Keratinocyte (primary cell): Measurements from ENCODE around the gene TRPM1. TPM values are rescaled to one million over a fixed set of nuclear protein-coding genes. Genes with fewer than 3 reads are reported as not detected.

Experiments
- DNase-seq: peaks from one replicate; pipeline ENCODE4 v3.0.0-alpha.2; 2011; ENCODE audit warnings: low read depth, missing footprints, low spot score
- FAIRE-seq: peaks from 2 replicates; lab custom pipeline; 2011; peaks lifted over from hg19 to GRCh38; lab: Jason Lieb, UNC
- H2AFZ ChIP-seq: 2 replicates; pipeline ENCODE4 v1.6.0; 2012; ENCODE audit warnings: low read length, control low read depth, inconsistent platforms; ENCODE audit not compliant: control insufficient read depth
- H3K27ac ChIP-seq: 2 replicates; pipeline ENCODE4 v1.5.1; 2011; ENCODE audit warnings: low read length; ENCODE audit not compliant: control insufficient read depth, insufficient read depth
- H3K27me3 ChIP-seq: 3 replicates; pipeline ENCODE4 v1.6.0; 2011; ENCODE audit warnings: low read length; ENCODE audit not compliant: control insufficient read depth, insufficient read depth; ENCODE audit errors: extremely low read depth
- H3K36me3 ChIP-seq, 2 experiments: 2 replicates in 1 of 2; 3 replicates in 1 of 2; pipeline ENCODE4 v1.5.1; 2011; ENCODE audit warnings: low read length in 2 of 2, mild to moderate bottlenecking in 1 of 2; ENCODE audit not compliant: control insufficient read depth in 2 of 2, insufficient read depth in 2 of 2; ENCODE audit errors: extremely low read depth in 1 of 2
- H3K4me1 ChIP-seq: 3 replicates; pipeline ENCODE4 v1.5.1; 2011; ENCODE audit warnings: low read length; ENCODE audit not compliant: control insufficient read depth, insufficient read depth; ENCODE audit errors: extremely low read depth
- H3K4me2 ChIP-seq: 3 replicates; pipeline ENCODE4 v1.6.0; 2011; ENCODE audit warnings: low read depth, low read length; ENCODE audit not compliant: control insufficient read depth, insufficient read depth; ENCODE audit errors: extremely low read depth
- H3K4me3 ChIP-seq, 3 experiments: fragments of 200-600 bp in 1 of 3; sonication (generic) in 1 of 3; 2 replicates in 2 of 3; 3 replicates in 1 of 3; pipeline ENCODE4 v1.5.1; 2011 to 2016; ENCODE audit warnings: low read length in 3 of 3, mild to moderate bottlenecking in 3 of 3, control low read depth in 2 of 3, inconsistent platforms in 1 of 3, low read depth in 1 of 3, mixed read lengths in 1 of 3, mixed run types in 1 of 3, moderate library complexity in 1 of 3; ENCODE audit not compliant: control insufficient read depth in 2 of 3, insufficient read depth in 2 of 3; ENCODE audit errors: extremely low read depth in 1 of 3
- H3K79me2 ChIP-seq: 2 replicates; pipeline ENCODE4 v1.6.0; 2012; ENCODE audit warnings: low read length; ENCODE audit not compliant: control insufficient read depth, insufficient read depth
- H3K9ac ChIP-seq: 3 replicates; pipeline ENCODE4 v1.6.0; 2011; ENCODE audit warnings: low read length; ENCODE audit not compliant: control insufficient read depth, insufficient read depth; ENCODE audit errors: extremely low read depth
- H3K9me1 ChIP-seq: 3 replicates; pipeline ENCODE4 v1.6.0; 2011; ENCODE audit warnings: low read length; ENCODE audit not compliant: control insufficient read depth, insufficient read depth; ENCODE audit errors: extremely low read depth
- H3K9me3 ChIP-seq: 2 replicates; pipeline ENCODE4 v1.5.1; 2012; ENCODE audit warnings: low read depth, low read length; ENCODE audit not compliant: control insufficient read depth
- H4K20me1 ChIP-seq: 3 replicates; pipeline ENCODE4 v1.6.0; 2011; ENCODE audit warnings: low read length; ENCODE audit not compliant: control insufficient read depth, insufficient read depth; ENCODE audit errors: extremely low read depth
- CTCF ChIP-seq, 3 experiments: IDR thresholded peaks in 1 of 3; conservative IDR thresholded peaks in 1 of 3; optimal IDR thresholded peaks in 1 of 3; 2 replicates in 2 of 3; 3 replicates in 1 of 3; pipeline versions ENCODE3 to v1.5.1; 2011; ENCODE audit warnings: low read length in 3 of 3, mild to moderate bottlenecking in 3 of 3, moderate library complexity in 2 of 3, control low read depth in 1 of 3, inconsistent platforms in 1 of 3; ENCODE audit not compliant: insufficient read depth in 2 of 3; ENCODE audit errors: extremely low read depth in 1 of 3
- EZH2 ChIP-seq: IDR thresholded peaks from one replicate; pipeline ENCODE4 v1.6.1; 2012; ENCODE audit warnings: inconsistent platforms, mild to moderate bottlenecking, low read length, moderate library complexity
- dilution Hi-C: fragments of 300-500 bp; cut with MboI; formaldehyde crosslinking; loops from one replicate; pipeline ENCODE4 v1.7.0; 2020; ENCODE audit warnings: low sequenced_read_pairs; ENCODE audit not compliant: extremely low pct_ligation_motif_present
- polyA plus RNA-seq, 5 experiments: library from polyadenylated mRNA; depleted of rRNA in 3 of 5; stranded (reverse) in 3 of 5; stranded (forward) in 1 of 5; unstranded in 1 of 5; fragments of >200 nt; gene quantifications; 1 replicate in 1 of 5; 2 replicates in 3 of 5; 3 replicates in 1 of 5; pipeline versions ENCODE4 v1.2.1 to v1.2.3, GENCODE V29; 2011 to 2012; ENCODE audit warnings: missing spikeins in 2 of 5, low read depth in 1 of 5, low replicate concordance in 1 of 5

TRPM1 gene
- polyA plus RNA-seq, 1 donor (not counting 4 experiments of a cell fraction or from before 2014, with no cell fraction given) = 0.17 TPM

- Histone ChIP-seq H3K9me3 (no peaks in the 10 kb centered on the region), H2AFZ (no peak overlapping the region), H3K36me3 (no peaks in the 10 kb centered on the region), H3K4me2 (no peak overlapping the region), H4K20me1 (no peaks in the 10 kb centered on the region), H3K27ac (no peak overlapping the region), H3K4me3 (no peak overlapping the region), H3K27me3 (peaks cover 3% of the 10 kb centered on the region), H3K79me2 (no peaks in the 10 kb centered on the region), H3K9ac (no peak overlapping the region), H3K9me1 (no peaks in the 10 kb centered on the region), H3K4me1 (peaks cover 12% of the 10 kb centered on the region)
- dilution Hi-C loops = no loop called here
- no peak for FAIRE-seq
- DNase-seq = no peak
- TF ChIP-seq CTCF (optimal IDR thresholded peaks at IDR 0.05 in 1 of 3, IDR thresholded peaks at IDR 0.05 in 1 of 3, conservative IDR thresholded peaks at IDR 0.05 in 1 of 3; ENCODE audit: extremely low read depth in 1 of 3, insufficient read depth in 2 of 3, low read length in 3 of 3) (no peak), EZH2 (no peak)
Measured at GRCh38 chr15:31077181-31077580, 24.3 kb downstream of the TRPM1 start.

- H2AFZ ChIP-seq = no peak overlapping the region
- H3K9me1 ChIP-seq = no peaks in the 10 kb centered on the region
- dilution Hi-C loops = no loop called here
- H3K9me3 ChIP-seq = no peaks in the 10 kb centered on the region
- H3K27ac ChIP-seq = no peak overlapping the region
- no peaks in the 10 kb centered on the region for H3K36me3 ChIP-seq
- H3K79me2 ChIP-seq = no peaks in the 10 kb centered on the region
- peaks cover 3% of the 10 kb centered on the region for H3K27me3 ChIP-seq
- H3K4me2 ChIP-seq = no peak overlapping the region
- no peak overlapping the region for H3K4me3 ChIP-seq
- no peak overlapping the region for H3K9ac ChIP-seq
- peaks cover under 1% of the 10 kb centered on the region for H3K4me1 ChIP-seq
- no peaks in the 10 kb centered on the region for H4K20me1 ChIP-seq
- FAIRE-seq = no peak
- no peak for DNase-seq
- TF ChIP-seq EZH2 = no peak
Measured at GRCh38 chr15:31074321-31074720, 27.2 kb downstream of the TRPM1 start.

GRCh38 chr15:31070867-31071266 lies 30.7 kb downstream of the TRPM1 start:
- H3K9ac ChIP-seq = no peak overlapping the region

More at GRCh38 chr15:31070867-31071266, 30.7 kb downstream of the TRPM1 start:
- H3K4me1 ChIP-seq = peaks cover 3% of the 10 kb centered on the region
- no peaks in the 10 kb centered on the region for H3K36me3 ChIP-seq
- H3K27ac ChIP-seq = no peak overlapping the region
- H2AFZ ChIP-seq = no peak overlapping the region
- H3K9me1 ChIP-seq = no peaks in the 10 kb centered on the region
- dilution Hi-C loops = no loop called here
- TF ChIP-seq EZH2 (no peak), CTCF (optimal IDR thresholded peaks at IDR 0.05 in 1 of 3, IDR thresholded peaks at IDR 0.05 in 1 of 3, conservative IDR thresholded peaks at IDR 0.05 in 1 of 3; ENCODE audit: extremely low read depth in 1 of 3, insufficient read depth in 2 of 3, low read length in 3 of 3) (no peak)
- H3K79me2 ChIP-seq = no peaks in the 10 kb centered on the region
- H3K4me3 ChIP-seq = no peak overlapping the region
- H3K4me2 ChIP-seq = no peak overlapping the region
- H4K20me1 ChIP-seq = no peaks in the 10 kb centered on the region
- FAIRE-seq (no peak), DNase-seq (no peak)
- no peaks in the 10 kb centered on the region for H3K9me3 ChIP-seq
- H3K27me3 ChIP-seq = peaks cover 3% of the 10 kb centered on the region
